ENCODE data around the gene ADAMTS17.
A peak's percentile ranks its signal among the peaks of the same experiment; 100 is the strongest.

ADAMTS17 gene

GRCh38 chr15:100266166-100266565 is 75.6 kb downstream of the ADAMTS17 start:
- no peak for DNase-seq

- DNase-seq = no peak
These were observed 76.1 kb downstream of the ADAMTS17 start for GRCh38 chr15:100265641-100266035.

DNA sequence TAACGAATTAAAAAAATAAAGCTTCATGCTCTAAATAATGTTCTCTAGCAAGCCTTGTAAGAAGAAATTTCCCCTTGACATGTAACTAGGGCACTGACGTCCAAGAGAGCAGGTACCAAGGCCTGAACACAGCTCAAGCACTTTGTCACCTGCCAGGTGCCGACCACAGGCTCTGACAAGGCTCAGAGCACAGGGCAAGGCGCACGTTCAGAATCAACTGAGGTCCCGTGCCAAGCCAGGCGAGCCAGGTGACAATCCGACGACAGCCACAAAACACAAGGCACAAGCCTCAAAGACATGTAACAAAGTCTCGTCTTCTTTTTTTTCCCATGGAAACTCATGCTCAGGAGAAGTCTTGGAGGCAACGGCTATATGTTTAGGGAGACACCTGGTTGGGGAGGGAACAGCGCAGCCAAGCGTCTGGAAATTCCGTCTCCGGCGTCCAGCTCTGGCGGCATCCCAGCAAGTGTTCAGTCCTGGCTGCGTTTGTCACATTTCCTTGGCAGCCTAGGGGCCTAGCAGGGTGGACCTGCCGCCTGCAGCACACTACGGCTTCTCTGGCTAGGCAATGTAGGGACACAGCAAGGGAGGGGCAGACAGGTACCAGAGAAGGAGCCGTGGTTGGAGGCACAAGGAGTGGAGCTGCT is 76.7 kb downstream of the ADAMTS17 start:
- DNase-seq = no peak

DNA sequence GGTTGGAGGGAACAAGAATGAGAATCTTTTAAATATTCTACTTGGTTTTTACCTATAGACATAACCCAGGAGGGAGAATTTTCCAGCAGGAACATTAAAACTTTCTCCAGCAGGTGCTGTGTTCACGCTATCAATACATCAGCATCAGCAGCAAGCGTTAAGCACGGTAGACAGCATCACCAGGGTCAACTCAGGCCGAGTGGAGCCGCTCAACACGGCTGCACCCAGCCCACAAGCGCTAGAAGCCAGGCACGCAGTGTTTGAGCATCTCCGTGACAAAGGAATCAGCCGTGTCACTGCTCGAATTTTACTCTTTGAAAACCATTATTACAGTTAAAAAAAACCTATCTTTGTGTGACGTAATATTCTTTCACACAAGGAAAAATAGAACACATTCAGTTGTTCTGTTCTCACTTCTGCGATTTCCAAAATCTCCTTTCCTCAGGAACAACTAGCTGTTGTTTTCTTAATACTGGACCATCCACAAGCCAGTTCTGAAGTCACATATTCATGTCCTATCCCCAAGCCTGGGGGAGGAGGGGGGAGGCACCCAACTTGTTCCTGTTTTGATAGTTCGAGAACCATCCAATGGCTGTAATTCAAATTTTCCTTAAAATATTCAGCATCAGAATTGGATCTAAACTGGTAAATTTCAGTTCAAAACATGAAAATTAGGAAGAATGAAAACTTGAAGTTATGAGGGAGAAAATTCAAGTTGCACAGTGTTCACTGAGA is 77.9 kb downstream of the ADAMTS17 start:
- no peak for DNase-seq

GRCh38 chr15:100263031-100263430 is 78.7 kb downstream of the ADAMTS17 start:
- DNase-seq = no peak

- DNase-seq = no peak
These were observed 80.2 kb downstream of the ADAMTS17 start for GRCh38 chr15:100261302-100262240.

GRCh38 chr15:100259266-100259665 is 82.5 kb downstream of the ADAMTS17 start:
- no peak for DNase-seq

DNA sequence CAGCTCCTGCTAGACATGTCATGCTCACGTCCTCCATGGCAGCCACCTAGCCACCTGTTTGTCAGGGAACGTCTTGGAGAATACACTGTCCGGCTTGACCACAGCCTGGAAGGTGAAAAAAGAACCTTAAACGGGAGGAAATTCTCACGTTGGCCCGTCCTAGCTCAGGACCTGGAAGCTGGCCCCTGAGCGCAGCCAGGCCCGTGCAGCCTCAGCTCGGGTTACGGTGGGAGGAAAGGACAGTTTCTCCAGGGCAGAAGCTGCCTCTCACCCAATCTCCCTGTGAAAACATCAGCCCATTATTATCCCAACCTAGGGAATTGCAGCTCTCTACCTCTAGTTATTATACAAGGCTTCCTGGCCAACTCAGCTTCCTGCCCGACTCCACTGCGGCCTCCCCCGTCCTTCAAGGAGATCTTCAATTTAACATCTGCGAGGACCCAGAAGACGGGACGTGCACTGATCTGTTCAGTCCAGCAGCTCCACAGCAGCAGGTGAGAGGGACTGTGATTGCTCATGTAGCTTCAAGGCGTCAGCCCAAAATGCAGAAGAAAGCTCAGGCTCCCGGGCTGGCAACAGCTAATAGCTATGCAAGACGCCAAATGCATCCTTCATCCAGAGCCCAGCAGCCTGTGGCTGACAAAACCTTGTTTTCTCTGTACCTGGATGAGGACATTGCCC is 84.7 kb downstream of the ADAMTS17 start:
- DNase-seq = no peak

- no peak for DNase-seq
These were observed 85.4 kb downstream of the ADAMTS17 start for GRCh38 chr15:100256101-100256969.

DNA sequence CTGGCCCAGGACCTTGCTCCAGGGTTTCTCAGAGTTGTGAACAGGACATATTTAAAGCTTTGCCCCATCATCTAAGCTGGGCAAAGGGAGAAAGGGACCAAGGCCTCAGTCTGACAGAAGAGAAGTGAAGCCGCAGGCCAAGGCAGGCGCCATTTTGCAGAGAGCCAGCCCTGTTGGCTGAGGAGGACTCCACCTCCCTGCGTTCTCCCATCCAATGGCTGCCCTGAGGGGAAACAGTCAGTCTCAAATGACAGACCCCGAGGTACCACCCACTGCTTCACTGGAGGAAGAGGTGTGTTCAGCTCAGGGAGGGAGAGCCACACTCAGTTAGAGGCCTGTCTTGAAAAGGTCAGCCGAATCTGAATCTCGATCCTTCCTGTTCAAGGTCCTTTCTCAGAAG is 86.1 kb downstream of the ADAMTS17 start:
- DNase-seq = no peak

- peak; percentile 33 for DNase-seq
These were observed 87.1 kb downstream of the ADAMTS17 start for GRCh38 chr15:100254691-100255090.

DNA sequence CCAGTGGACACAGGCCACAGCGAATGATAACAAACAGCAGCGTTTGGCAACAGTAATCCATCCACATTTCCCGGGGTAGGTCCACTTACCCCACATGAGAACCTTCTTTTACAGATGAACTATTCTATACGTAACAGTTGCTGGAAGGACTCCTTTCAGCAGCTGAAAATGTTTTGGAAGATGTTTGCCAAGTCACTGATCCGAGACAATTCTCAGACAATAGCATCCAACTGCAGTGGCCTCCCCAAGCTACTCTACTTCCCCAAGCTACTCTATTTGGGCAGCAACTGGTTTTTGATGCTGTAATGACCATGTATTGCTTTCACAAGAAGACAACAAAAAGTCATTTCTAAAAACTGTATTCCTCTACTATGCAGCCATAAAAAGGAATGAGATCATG is 87.5 kb downstream of the ADAMTS17 start:
- DNase-seq = peak; percentile 33

DNA sequence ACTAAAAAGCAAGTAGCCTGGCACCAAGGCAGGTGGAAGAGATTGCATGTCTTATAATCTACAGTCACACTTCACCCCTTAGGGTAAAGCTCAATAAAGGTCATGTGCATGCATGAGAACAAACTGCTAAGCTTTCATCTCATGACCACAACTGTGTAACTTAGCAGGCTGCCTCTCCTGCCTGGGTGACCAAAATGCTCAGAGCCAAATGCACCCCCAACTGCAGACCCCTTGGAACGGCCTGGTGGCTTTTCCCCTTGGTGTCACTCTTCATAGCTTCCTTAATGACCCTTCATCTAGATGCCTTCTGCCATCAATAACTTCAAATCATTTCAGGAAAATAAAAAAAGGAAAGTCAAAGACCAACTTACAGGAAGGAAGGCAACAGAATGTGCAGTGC is 88.1 kb downstream of the ADAMTS17 start:
- DNase-seq = no peak

DNA sequence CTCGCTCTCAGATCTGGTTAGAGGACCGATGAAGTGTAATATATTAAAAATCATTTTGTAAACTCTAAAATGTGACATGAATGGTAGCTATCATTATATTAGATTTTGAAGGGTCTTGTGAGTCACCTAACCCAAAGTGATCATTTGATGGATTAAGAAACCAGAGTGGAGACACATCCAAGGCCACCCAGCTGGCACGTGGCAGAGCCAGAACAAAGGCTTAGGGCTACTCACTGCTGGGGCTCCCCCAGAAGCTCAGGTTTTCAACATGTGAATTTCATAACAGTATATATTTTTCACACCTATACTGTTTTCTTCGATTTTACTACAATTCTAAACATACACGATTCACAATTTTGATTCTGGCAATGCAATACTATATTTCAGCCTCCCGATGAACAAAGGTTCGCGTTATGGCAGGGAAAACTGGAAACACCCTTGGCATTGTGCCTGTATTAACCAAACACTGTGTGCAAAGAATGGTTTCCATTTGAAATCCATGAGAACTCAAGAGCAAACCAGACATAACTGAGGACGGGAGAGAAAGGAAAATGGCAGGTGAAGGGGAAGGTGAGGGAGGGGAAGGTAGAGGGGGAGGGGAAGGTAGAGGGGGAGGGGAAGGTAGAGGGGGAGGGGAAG is 88.9 kb downstream of the ADAMTS17 start:
- DNase-seq = no peak

GRCh38 chr15:100252359-100252758 is 89.4 kb downstream of the ADAMTS17 start:
- no peak for DNase-seq

GRCh38 chr15:100250176-100250800 is 91.5 kb downstream of the ADAMTS17 start:
- DNase-seq = no peak

- no peak for DNase-seq
These were observed 92.5 kb downstream of the ADAMTS17 start for GRCh38 chr15:100249096-100249815.

- no peak for DNase-seq
These were observed 93.5 kb downstream of the ADAMTS17 start for GRCh38 chr15:100248236-100248635.

- DNase-seq = no peak
These were observed 94.2 kb downstream of the ADAMTS17 start for GRCh38 chr15:100247228-100248225.
